Astrocyte (in vitro differentiated cells and primary cell): Measurements from ENCODE around the gene TRUB2. TPM values are rescaled to one million over a fixed set of nuclear protein-coding genes. Genes with fewer than 3 reads are reported as not detected.

Experiments used
- DNase-seq: peaks from one replicate; pipeline ENCODE4 v3.0.0-alpha.2; 2010; ENCODE audit warnings: low read depth
- FAIRE-seq: peaks from 2 replicates; lab custom pipeline; 2011; peaks lifted over from hg19 to GRCh38; lab: Jason Lieb, UNC
- H2AFZ ChIP-seq: 2 replicates; pipeline ENCODE4 v1.6.0; 2012; ENCODE audit warnings: low read depth, low read length, inconsistent platforms
- H3K27ac ChIP-seq: 2 replicates; pipeline ENCODE4 v1.5.1; 2011; ENCODE audit warnings: low read depth, low read length, inconsistent platforms
- H3K27me3 ChIP-seq: 2 replicates; pipeline ENCODE4 v1.6.0; 2011; ENCODE audit warnings: low read length, inconsistent platforms; ENCODE audit not compliant: insufficient read depth
- H3K36me3 ChIP-seq: 2 replicates; pipeline ENCODE4 v1.5.1; 2011; ENCODE audit warnings: low read length, inconsistent platforms; ENCODE audit not compliant: insufficient read depth
- H3K4me1 ChIP-seq: 2 replicates; pipeline ENCODE4 v1.5.1; 2011; ENCODE audit warnings: low read length, inconsistent platforms; ENCODE audit not compliant: insufficient read depth
- H3K4me2 ChIP-seq: 2 replicates; pipeline ENCODE4 v1.6.0; 2012; ENCODE audit warnings: low read length, inconsistent platforms
- H3K4me3 ChIP-seq: 2 replicates; pipeline ENCODE4 v1.5.1; 2011; ENCODE audit warnings: low read depth, mild to moderate bottlenecking, low read length, inconsistent platforms; ENCODE audit not compliant: insufficient read depth
- H3K79me2 ChIP-seq: 2 replicates; pipeline ENCODE4 v1.6.0; 2012; ENCODE audit warnings: mild to moderate bottlenecking, low read length, inconsistent platforms; ENCODE audit not compliant: insufficient read depth
- H3K9ac ChIP-seq: 2 replicates; pipeline ENCODE4 v1.6.0; 2012; ENCODE audit warnings: mild to moderate bottlenecking, low read length, inconsistent platforms
- H3K9me3 ChIP-seq: 2 replicates; pipeline ENCODE4 v1.5.1; 2012; ENCODE audit warnings: low read depth, mild to moderate bottlenecking, low read length, inconsistent platforms; ENCODE audit not compliant: insufficient read depth
- H4K20me1 ChIP-seq: 2 replicates; pipeline ENCODE4 v1.6.0; 2012; ENCODE audit warnings: low read length, inconsistent platforms; ENCODE audit not compliant: insufficient read depth
- H3K27ac Mint-ChIP-seq: one replicate; pipeline ENCODE4 v1.8.0; 2021; ENCODE audit warnings: mild to moderate bottlenecking, mixed read lengths; ENCODE audit not compliant: unreplicated experiment
- H3K27me3 Mint-ChIP-seq: one replicate; pipeline ENCODE4 v1.8.0; 2021; ENCODE audit warnings: low read depth, mixed read lengths; ENCODE audit not compliant: unreplicated experiment
- H3K36me3 Mint-ChIP-seq: one replicate; pipeline ENCODE4 v1.8.0; 2021; ENCODE audit warnings: low read depth, mixed read lengths; ENCODE audit not compliant: unreplicated experiment
- H3K4me1 Mint-ChIP-seq: one replicate; pipeline ENCODE4 v1.8.0; 2021; ENCODE audit warnings: low read depth, mixed read lengths; ENCODE audit not compliant: unreplicated experiment
- H3K4me3 Mint-ChIP-seq: one replicate; pipeline ENCODE4 v1.8.0; 2021; ENCODE audit warnings: mild to moderate bottlenecking, moderate library complexity, mixed read lengths; ENCODE audit not compliant: unreplicated experiment
- H3K9me3 Mint-ChIP-seq: one replicate; pipeline ENCODE4 v1.8.0; 2021; ENCODE audit warnings: mild to moderate bottlenecking, mixed read lengths; ENCODE audit not compliant: unreplicated experiment
- CTCF ChIP-seq: IDR thresholded peaks from 2 replicates; pipeline ENCODE4 v1.5.1; 2011; ENCODE audit warnings: low read depth, mild to moderate bottlenecking, inconsistent platforms, low read length, moderate library complexity; ENCODE audit not compliant: insufficient read depth
- EZH2 ChIP-seq: IDR thresholded peaks from 2 replicates; pipeline ENCODE4 v1.6.1; 2012; ENCODE audit warnings: mild to moderate bottlenecking, low read length, inconsistent platforms; ENCODE audit not compliant: insufficient read depth
- total RNA-seq: library from RNA; stranded (reverse); gene quantifications from 2 replicates; pipeline ENCODE4 v1.2.1, GENCODE V29; 2021

TRUB2 gene
- total RNA-seq, 1 donor from 2014 or later, result 26.6 TPM

DNA sequence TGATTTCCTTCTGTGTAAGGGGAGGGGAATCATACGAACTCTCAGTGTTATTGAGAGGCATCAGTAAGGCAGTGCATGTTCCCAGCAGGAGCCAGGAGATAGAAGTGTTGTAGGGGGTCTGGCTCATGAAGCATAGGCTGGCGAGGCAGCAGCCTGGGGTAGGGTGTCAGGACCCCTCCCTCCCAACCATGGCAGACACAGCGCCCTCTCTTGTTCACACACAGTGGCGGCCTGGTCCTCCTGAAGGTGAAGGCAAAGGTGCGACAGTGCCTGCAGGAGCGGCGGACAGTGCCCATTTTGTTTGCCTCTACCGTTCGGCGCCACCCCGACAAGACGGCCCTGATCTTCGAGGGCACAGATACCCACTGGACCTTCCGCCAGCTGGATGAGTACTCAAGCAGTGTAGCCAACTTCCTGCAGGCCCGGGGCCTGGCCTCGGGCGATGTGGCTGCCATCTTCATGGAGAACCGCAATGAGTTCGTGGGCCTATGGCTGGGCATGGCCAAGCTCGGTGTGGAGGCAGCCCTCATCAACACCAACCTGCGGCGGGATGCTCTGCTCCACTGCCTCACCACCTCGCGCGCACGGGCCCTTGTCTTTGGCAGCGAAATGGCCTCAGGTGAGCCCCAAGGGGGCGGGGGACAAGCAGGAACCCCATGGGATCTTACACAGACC, 22.8 kb upstream of the TRUB2 start:
- DNase-seq (no peak), FAIRE-seq (no peak)
- H3K36me3 Mint-ChIP-seq, result peaks cover 16% of the 10 kb centered on the region
- Histone ChIP-seq H3K9me3 (no peaks in the 10 kb centered on the region), H3K4me3 (no peak overlapping the region), H3K4me1 (peaks cover 6% of the 10 kb centered on the region), H2AFZ (no peak overlapping the region), H3K27me3 (no peaks in the 10 kb centered on the region), H4K20me1 (peaks cover 17% of the 10 kb centered on the region), H3K4me2 (no peak overlapping the region), H3K36me3 (peaks cover 28% of the 10 kb centered on the region), H3K9ac (no peak overlapping the region), H3K27ac (no peak overlapping the region), H3K79me2 (peaks cover 7% of the 10 kb centered on the region)
- H3K9me3 Mint-ChIP-seq, result no peaks in the 10 kb centered on the region
- H3K27ac Mint-ChIP-seq, result no peak overlapping the region
- no peaks in the 10 kb centered on the region for H3K4me1 Mint-ChIP-seq
- H3K4me3 Mint-ChIP-seq, result no peak overlapping the region
- H3K27me3 Mint-ChIP-seq, result no peaks in the 10 kb centered on the region
- TF ChIP-seq EZH2 (no peak), CTCF (no peak)

- Histone ChIP-seq H4K20me1 (peaks cover 17% of the 10 kb centered on the region), H3K79me2 (peaks cover 7% of the 10 kb centered on the region), H2AFZ (no peak overlapping the region), H3K4me1 (peaks cover 6% of the 10 kb centered on the region), H3K27ac (no peak overlapping the region), H3K4me2 (no peak overlapping the region), H3K9me3 (no peaks in the 10 kb centered on the region), H3K36me3 (peaks cover 28% of the 10 kb centered on the region), H3K9ac (no peak overlapping the region), H3K4me3 (no peak overlapping the region), H3K27me3 (no peaks in the 10 kb centered on the region)
- TF ChIP-seq CTCF, result no peak
- no peak for TF ChIP-seq EZH2
- H3K9me3 Mint-ChIP-seq, result no peaks in the 10 kb centered on the region
- DNase-seq (no peak), FAIRE-seq (no peak)
- no peak overlapping the region for H3K27ac Mint-ChIP-seq
- H3K4me3 Mint-ChIP-seq, result no peak overlapping the region
- H3K4me1 Mint-ChIP-seq, result no peaks in the 10 kb centered on the region
- peaks cover 10% of the 10 kb centered on the region for H3K36me3 Mint-ChIP-seq
- H3K27me3 Mint-ChIP-seq, result no peaks in the 10 kb centered on the region
These were observed 21.6 kb upstream of the TRUB2 start for GRCh38 chr9:128343855-128344254.

- H3K36me3 ChIP-seq, result peaks cover 21% of the 10 kb centered on the region
- no peak overlapping the region for H2AFZ ChIP-seq
- H3K4me2 ChIP-seq, result no peak overlapping the region
- no peaks in the 10 kb centered on the region for H3K9me3 ChIP-seq
- FAIRE-seq (no peak), DNase-seq (no peak)
- no peaks in the 10 kb centered on the region for H3K27me3 ChIP-seq
- H3K79me2 ChIP-seq, result peaks cover 7% of the 10 kb centered on the region
- no peaks in the 10 kb centered on the region for H3K27me3 Mint-ChIP-seq
- no peak overlapping the region for H3K4me3 Mint-ChIP-seq
- TF ChIP-seq CTCF (no peak), EZH2 (no peak)
- H4K20me1 ChIP-seq, result peaks cover 17% of the 10 kb centered on the region
- peaks cover 6% of the 10 kb centered on the region for H3K4me1 ChIP-seq
- H3K36me3 Mint-ChIP-seq, result peaks cover 10% of the 10 kb centered on the region
- no peak overlapping the region for H3K4me3 ChIP-seq
- no peak overlapping the region for H3K27ac ChIP-seq
- H3K9me3 Mint-ChIP-seq, result no peaks in the 10 kb centered on the region
- no peaks in the 10 kb centered on the region for H3K4me1 Mint-ChIP-seq
- no peak overlapping the region for H3K9ac ChIP-seq
- no peak overlapping the region for H3K27ac Mint-ChIP-seq
These were observed 20.9 kb upstream of the TRUB2 start for GRCh38 chr9:128342971-128343680.
